ENCODE measurements around the gene UBE2M.

The UBE2M gene

GRCh38 chr19:58521651-58522050 lies 36.8 kb downstream of the UBE2M start:
- no peak overlapping the region for H2AFZ ChIP-seq (ENCODE audit: low read length)
- H3K9ac ChIP-seq (ENCODE audit: low read length) = peak overlapping the region; percentile 25; the same call in 1 of the 2 replicates
- peak overlapping the region; percentile 87 for H3K27ac ChIP-seq (ENCODE audit: low read depth, low read length, poor library complexity, severe bottlenecking)

GRCh38 chr19:58520257-58520599 lies 38.2 kb downstream of the UBE2M start:
- Histone ChIP-seq H3K4me1 (ENCODE audit: insufficient read depth, low read length, severe bottlenecking) (peaks cover 39% of the 10 kb centered on the region), H3K9ac (ENCODE audit: low read length) (peak overlapping the region; percentile 92), H3K4me3 (ENCODE audit: low read depth, low read length, poor library complexity, severe bottlenecking) (peak overlapping the region; percentile 74), H3K4me2 (ENCODE audit: low read length) (peak overlapping the region; percentile 88), H3K36me3 (ENCODE audit: insufficient read depth, low read length) (peaks cover 9% of the 10 kb centered on the region; the same call in 1 of the 2 replicates), H3K9me3 (ENCODE audit: low read length) (no peaks in the 10 kb centered on the region), H4K20me1 (ENCODE audit: insufficient read depth, low read length) (no peaks in the 10 kb centered on the region), H3K27ac (ENCODE audit: low read depth, low read length, poor library complexity, severe bottlenecking) (peak overlapping the region; percentile 87), H3F3A (ENCODE audit: insufficient read depth, low read length) (no peaks in the 10 kb centered on the region), H3K79me2 (ENCODE audit: insufficient read depth, low read length) (no peaks in the 10 kb centered on the region), H3K9me2 (ENCODE audit: low read depth, low read length) (no peaks in the 10 kb centered on the region), H3K27me3 (ENCODE audit: insufficient read depth, low read length) (no peaks in the 10 kb centered on the region), H2AFZ (ENCODE audit: low read length) (no peak overlapping the region)
- TF ChIP-seq CTCF (IDR thresholded peaks at IDR 0.05; ENCODE audit: low read length) (no peak), EZH2 (IDR thresholded peaks at IDR 0.05; ENCODE audit: borderline replicate concordance, low read length) (no peak)

More at GRCh38 chr19:58521651-58522050, 36.8 kb downstream of the UBE2M start:
- TF ChIP-seq EZH2 (IDR thresholded peaks at IDR 0.05; ENCODE audit: borderline replicate concordance, low read length) = no peak
- no peak for TF ChIP-seq CTCF (IDR thresholded peaks at IDR 0.05; ENCODE audit: low read length)
- Histone ChIP-seq H3K36me3 (ENCODE audit: insufficient read depth, low read length) (peaks cover 3% of the 10 kb centered on the region; the same call in 1 of the 2 replicates), H3K27me3 (ENCODE audit: insufficient read depth, low read length) (no peaks in the 10 kb centered on the region), H3K9me2 (ENCODE audit: low read depth, low read length) (no peaks in the 10 kb centered on the region), H3F3A (ENCODE audit: insufficient read depth, low read length) (no peaks in the 10 kb centered on the region), H3K4me3 (ENCODE audit: low read depth, low read length, poor library complexity, severe bottlenecking) (peak overlapping the region; percentile 10), H3K4me1 (ENCODE audit: insufficient read depth, low read length, severe bottlenecking) (peaks cover 24% of the 10 kb centered on the region), H3K79me2 (ENCODE audit: insufficient read depth, low read length) (no peaks in the 10 kb centered on the region), H3K4me2 (ENCODE audit: low read length) (peak overlapping the region; percentile 43; the same call in 1 of the 2 replicates), H3K9me3 (ENCODE audit: low read length) (no peaks in the 10 kb centered on the region), H4K20me1 (ENCODE audit: insufficient read depth, low read length) (no peaks in the 10 kb centered on the region)

- Histone ChIP-seq H3K36me3 (ENCODE audit: insufficient read depth, low read length) (peaks cover 9% of the 10 kb centered on the region; the same call in 1 of the 2 replicates), H3K79me2 (ENCODE audit: insufficient read depth, low read length) (peaks cover 2% of the 10 kb centered on the region; the same call in 1 of the 2 replicates), H4K20me1 (ENCODE audit: insufficient read depth, low read length) (no peaks in the 10 kb centered on the region), H3K9me2 (ENCODE audit: low read depth, low read length) (no peaks in the 10 kb centered on the region), H3F3A (ENCODE audit: insufficient read depth, low read length) (no peaks in the 10 kb centered on the region), H3K4me3 (ENCODE audit: low read depth, low read length, poor library complexity, severe bottlenecking) (peak within 1 kb of the TSS; percentile 74), H3K9me3 (ENCODE audit: low read length) (no peaks in the 10 kb centered on the region), H3K4me2 (ENCODE audit: low read length) (peak within 1 kb of the TSS; percentile 88), H3K4me1 (ENCODE audit: insufficient read depth, low read length, severe bottlenecking) (peaks cover 45% of the 10 kb centered on the region), H3K27ac (ENCODE audit: low read depth, low read length, poor library complexity, severe bottlenecking) (peak within 1 kb of the TSS; percentile 87), H3K27me3 (ENCODE audit: insufficient read depth, low read length) (no peaks in the 10 kb centered on the region), H2AFZ (ENCODE audit: low read length) (no peak within 1 kb of the TSS), H3K9ac (ENCODE audit: low read length) (peak within 1 kb of the TSS; percentile 92)
- TF ChIP-seq CTCF (IDR thresholded peaks at IDR 0.05; ENCODE audit: low read length) = peak; percentile 72
- TF ChIP-seq EZH2 (IDR thresholded peaks at IDR 0.05; ENCODE audit: borderline replicate concordance, low read length) = no peak
Observed at GRCh38 chr19:58519355-58520256, 38.8 kb downstream of the UBE2M start, which contains the start of gene ZBTB45. TSS of gene ZBTB45 (minus strand) at chr19:58519810. CDS start at chr19:58517673, 2,137 bp downstream.

Data from OCI-LY1 (cell line).